MM.1S (cell line): Measurements from ENCODE around the gene TMEM259.

Experiments
- DNase-seq: peaks from one replicate; pipeline ENCODE4 v3.0.0-alpha.2; 2015
- H2AFZ ChIP-seq: fragments of 300-600 bp; sonication (generic); 2 replicates; pipeline ENCODE4 v1.6.0; 2016; ENCODE audit warnings: antibody characterized with exemption, low read length
- H3F3A ChIP-seq: fragments of 300-600 bp; sonication (generic); 2 replicates; pipeline ENCODE4 v1.6.1; 2016; ENCODE audit warnings: mild to moderate bottlenecking, antibody characterized with exemption, low read length, moderate library complexity, mixed read lengths; ENCODE audit not compliant: insufficient read depth
- H3K27ac ChIP-seq: fragments of 300-600 bp; sonication (generic); 2 replicates; pipeline ENCODE4 v1.5.1; 2016; ENCODE audit warnings: mild to moderate bottlenecking, low read length
- H3K27me3 ChIP-seq: fragments of 300-600 bp; sonication (generic); replicated peaks from 2 replicates; pipeline ENCODE4 v1.6.0; 2016; ENCODE audit warnings: low read length; ENCODE audit not compliant: insufficient read depth
- H3K36me3 ChIP-seq: fragments of 300-600 bp; sonication (generic); replicated peaks from 2 replicates; pipeline ENCODE4 v1.6.1; 2016; ENCODE audit warnings: mild to moderate bottlenecking, low read length, mixed read lengths; ENCODE audit not compliant: insufficient read depth
- H3K4me1 ChIP-seq: fragments of 300-600 bp; sonication (generic); 2 replicates; pipeline ENCODE4 v1.6.1; 2016; ENCODE audit warnings: low read length, mixed read lengths
- H3K4me2 ChIP-seq: fragments of 300-600 bp; sonication (generic); 2 replicates; pipeline ENCODE4 v1.6.0; 2016; ENCODE audit warnings: low read depth, low read length
- H3K4me3 ChIP-seq: fragments of 300-600 bp; sonication (generic); 2 replicates; pipeline ENCODE4 v1.5.1; 2016; ENCODE audit warnings: low read length, mixed read lengths
- H3K79me2 ChIP-seq: fragments of 300-600 bp; sonication (generic); 2 replicates; pipeline ENCODE4 v1.6.1; 2016; ENCODE audit warnings: mixed run types, low read length, mixed read lengths
- H3K9ac ChIP-seq: fragments of 300-600 bp; sonication (generic); 2 replicates; pipeline ENCODE4 v1.6.1; 2016; ENCODE audit warnings: low read length, mixed read lengths
- H3K9me2 ChIP-seq: fragments of 300-600 bp; sonication (generic); replicated peaks from 2 replicates; pipeline ENCODE4 v1.6.1; 2016; ENCODE audit warnings: mild to moderate bottlenecking, low read length, mixed read lengths; ENCODE audit not compliant: insufficient read depth
- H3K9me3 ChIP-seq: fragments of 300-600 bp; sonication (generic); replicated peaks from 2 replicates; pipeline ENCODE4 v1.6.1; 2016; ENCODE audit warnings: mild to moderate bottlenecking, low read length, mixed read lengths; ENCODE audit not compliant: insufficient read depth
- H4K20me1 ChIP-seq: fragments of 300-600 bp; sonication (generic); 2 replicates; pipeline ENCODE4 v1.6.1; 2016; ENCODE audit warnings: mild to moderate bottlenecking, low read length, moderate library complexity, mixed read lengths; ENCODE audit not compliant: insufficient read depth
- EZH2 ChIP-seq: fragments of 300-600 bp; sonication (generic); optimal IDR thresholded peaks from 2 replicates; pipeline ENCODE3; 2017; ENCODE audit warnings: low read depth, mild to moderate bottlenecking, antibody characterized with exemption, low read length, mixed read lengths
- EZH2phosphoT487 ChIP-seq: fragments of 300-600 bp; sonication (generic); IDR thresholded peaks from 2 replicates; pipeline ENCODE4 v1.6.1; 2018; ENCODE audit warnings: antibody characterized with exemption, low read length
- TF ChIP-seq, protein P1 (sequence below): fragments of 300-600 bp; sonication (generic); IDR thresholded peaks from 2 replicates; pipeline ENCODE4 v1.5.1; 2016; ENCODE audit warnings: antibody characterized with exemption, low read length, mixed read lengths

Gene TMEM259

DNA sequence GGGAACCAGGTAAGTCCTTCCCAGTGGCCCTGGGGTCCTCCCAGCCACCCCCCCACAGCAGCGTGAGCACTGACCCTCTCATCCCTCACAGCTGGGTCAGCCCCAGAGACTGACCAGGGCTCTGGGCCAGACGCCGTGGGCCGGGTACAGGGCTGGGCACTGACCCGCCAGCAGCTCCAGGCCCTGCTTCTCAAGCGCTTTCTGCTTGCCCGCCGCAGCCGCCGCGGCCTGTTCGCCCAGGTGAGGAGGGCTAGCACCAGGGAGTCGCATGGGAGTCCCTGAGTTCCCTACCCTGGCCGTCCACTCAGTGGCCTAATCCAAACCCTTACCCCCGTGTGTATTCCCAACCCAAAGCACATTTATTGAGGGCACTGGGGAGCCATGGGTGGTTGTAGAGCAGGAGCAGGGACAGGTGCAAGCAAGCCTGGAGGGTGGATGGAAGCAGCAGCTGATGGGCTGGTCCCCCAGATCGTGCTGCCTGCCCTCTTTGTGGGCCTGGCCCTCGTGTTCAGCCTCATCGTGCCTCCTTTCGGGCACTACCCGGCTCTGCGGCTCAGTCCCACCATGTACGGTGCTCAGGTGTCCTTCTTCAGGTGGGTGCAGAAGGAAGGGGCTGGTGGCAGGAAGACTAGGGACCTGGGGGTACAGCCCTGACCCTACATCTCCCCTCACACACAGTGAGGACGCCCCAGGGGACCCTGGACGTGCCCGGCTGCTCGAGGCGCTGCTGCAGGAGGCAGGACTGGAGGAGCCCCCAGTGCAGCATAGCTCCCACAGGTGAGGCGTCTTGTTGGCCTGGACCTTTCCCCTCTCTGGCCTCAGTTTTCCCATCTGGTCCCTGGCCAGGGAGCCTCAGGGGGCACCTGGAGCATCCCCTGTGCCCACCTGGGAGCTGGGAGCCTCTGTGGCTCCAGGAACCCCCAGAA, 33.4 kb upstream of the TMEM259 start:
- H2AFZ ChIP-seq = no peak overlapping the region
- no peaks in the 10 kb centered on the region for H3K36me3 ChIP-seq
- H3K9me2 ChIP-seq = no peaks in the 10 kb centered on the region
- H3F3A ChIP-seq = no peaks in the 10 kb centered on the region
- no peak overlapping the region for H3K4me3 ChIP-seq
- no peaks in the 10 kb centered on the region for H3K79me2 ChIP-seq
- H3K9ac ChIP-seq = no peak overlapping the region
- H3K9me3 ChIP-seq = no peaks in the 10 kb centered on the region
- no peak overlapping the region for H3K4me2 ChIP-seq
- H3K27ac ChIP-seq = no peak overlapping the region
- H3K4me1 ChIP-seq = no peaks in the 10 kb centered on the region
- no peak for DNase-seq
- TF ChIP-seq EZH2 = no peak
- no peak for TF ChIP-seq EZH2phosphoT487
- TF ChIP-seq, protein P1, sequence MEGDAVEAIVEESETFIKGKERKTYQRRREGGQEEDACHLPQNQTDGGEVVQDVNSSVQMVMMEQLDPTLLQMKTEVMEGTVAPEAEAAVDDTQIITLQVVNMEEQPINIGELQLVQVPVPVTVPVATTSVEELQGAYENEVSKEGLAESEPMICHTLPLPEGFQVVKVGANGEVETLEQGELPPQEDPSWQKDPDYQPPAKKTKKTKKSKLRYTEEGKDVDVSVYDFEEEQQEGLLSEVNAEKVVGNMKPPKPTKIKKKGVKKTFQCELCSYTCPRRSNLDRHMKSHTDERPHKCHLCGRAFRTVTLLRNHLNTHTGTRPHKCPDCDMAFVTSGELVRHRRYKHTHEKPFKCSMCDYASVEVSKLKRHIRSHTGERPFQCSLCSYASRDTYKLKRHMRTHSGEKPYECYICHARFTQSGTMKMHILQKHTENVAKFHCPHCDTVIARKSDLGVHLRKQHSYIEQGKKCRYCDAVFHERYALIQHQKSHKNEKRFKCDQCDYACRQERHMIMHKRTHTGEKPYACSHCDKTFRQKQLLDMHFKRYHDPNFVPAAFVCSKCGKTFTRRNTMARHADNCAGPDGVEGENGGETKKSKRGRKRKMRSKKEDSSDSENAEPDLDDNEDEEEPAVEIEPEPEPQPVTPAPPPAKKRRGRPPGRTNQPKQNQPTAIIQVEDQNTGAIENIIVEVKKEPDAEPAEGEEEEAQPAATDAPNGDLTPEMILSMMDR = no peak
- H4K20me1 ChIP-seq = no peaks in the 10 kb centered on the region
- no peaks in the 10 kb centered on the region for H3K27me3 ChIP-seq

GRCh38 chr19:1053176-1054101, 32.5 kb upstream of the TMEM259 start:
- Histone ChIP-seq H3K9me2 (no peaks in the 10 kb centered on the region), H3K36me3 (no peaks in the 10 kb centered on the region), H3K9ac (no peak overlapping the region), H3K4me1 (no peaks in the 10 kb centered on the region), H3K4me2 (no peak overlapping the region), H3K9me3 (no peaks in the 10 kb centered on the region), H3K79me2 (no peaks in the 10 kb centered on the region), H3K4me3 (no peak overlapping the region), H3F3A (0 out of 2 replicates have a peak, but pooled peaks cover 2% of the 10 kb centered on the region), H3K27ac (no peak overlapping the region), H4K20me1 (no peaks in the 10 kb centered on the region), H3K27me3 (no peaks in the 10 kb centered on the region), H2AFZ (no peak overlapping the region)
- no peak for TF ChIP-seq EZH2
- TF ChIP-seq, protein P1 = no peak
- TF ChIP-seq EZH2phosphoT487 = no peak
- DNase-seq = no peak

DNA sequence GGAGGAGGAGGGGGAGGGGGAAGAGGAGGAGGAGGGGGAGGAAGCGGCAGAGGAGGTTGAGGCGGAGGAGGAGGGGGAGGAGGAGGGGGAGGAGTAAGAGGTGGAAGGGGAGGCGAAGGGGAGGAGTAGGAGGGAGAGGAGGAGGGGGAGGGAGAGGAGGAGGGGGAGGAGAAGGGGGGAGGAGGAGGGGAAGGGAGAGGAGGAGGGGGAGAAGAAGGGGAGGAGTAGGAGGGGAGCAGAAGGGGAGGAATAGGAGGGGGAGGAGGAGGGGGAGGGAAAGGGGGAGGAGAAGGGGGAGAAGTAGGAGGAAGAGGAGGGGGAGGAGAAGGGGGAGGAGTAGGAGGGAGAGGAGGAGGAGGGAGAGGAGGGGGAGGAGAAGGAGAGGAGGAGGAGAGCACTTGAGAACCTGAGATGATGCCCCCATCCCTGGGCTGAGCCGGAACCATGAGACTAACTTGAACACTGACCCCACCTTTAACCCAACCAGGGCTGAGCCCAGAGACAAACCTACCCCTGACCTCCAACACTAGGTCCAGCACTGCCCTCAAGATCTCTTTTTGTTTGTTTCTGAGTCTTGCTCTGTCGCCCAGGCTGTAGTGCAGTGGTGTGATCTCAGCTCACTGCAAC, 31.5 kb upstream of the TMEM259 start:
- H3K36me3 ChIP-seq = no peaks in the 10 kb centered on the region
- TF ChIP-seq EZH2phosphoT487 = no peak
- TF ChIP-seq, protein P1 = no peak
- TF ChIP-seq EZH2 = no peak
- H4K20me1 ChIP-seq = no peaks in the 10 kb centered on the region

More for the DNA sequence above, 31.5 kb upstream of the TMEM259 start:
- no peaks in the 10 kb centered on the region for H3K9me2 ChIP-seq
- no peak overlapping the region for H2AFZ ChIP-seq
- no peak overlapping the region for H3K4me2 ChIP-seq
- H3K79me2 ChIP-seq = no peaks in the 10 kb centered on the region
- no peak for DNase-seq
- H3K27me3 ChIP-seq = no peaks in the 10 kb centered on the region
- H3K9me3 ChIP-seq = no peaks in the 10 kb centered on the region
- no peak overlapping the region for H3K9ac ChIP-seq
- 0 out of 2 replicates have a peak, but pooled peaks cover 2% of the 10 kb centered on the region for H3F3A ChIP-seq
- H3K4me3 ChIP-seq = no peak overlapping the region
- H3K27ac ChIP-seq = no peak overlapping the region
- no peaks in the 10 kb centered on the region for H3K4me1 ChIP-seq
